AG04450 (cell line): ENCODE data around the gene CCL11. TPM values are rescaled to one million over a fixed set of nuclear protein-coding genes. Genes with fewer than 3 reads are reported as not detected.

Experiments used
- CTCF ChIA-PET: fragments of 300-600, 350-600 bp; formaldehyde crosslinking; extraction: SDS; loops from one replicate; lab custom pipeline; 2022; ENCODE audit warnings: antibody characterized with exemption, inconsistent platforms; lab: Charles Lee
- POLR2A ChIA-PET: fragments of 350-600 bp; formaldehyde crosslinking; extraction: SDS; loops from one replicate; lab custom pipeline; 2021; ENCODE audit warnings: antibody characterized with exemption, inconsistent platforms; lab: Yijun Ruan, JAX
- DNase-seq: peaks from one replicate; pipeline ENCODE4 v3.0.0-alpha.2; 2011; ENCODE audit warnings: low read depth, low spot score
- H3K27ac ChIP-seq: one replicate; pipeline ENCODE4 v1.5.1; 2012; ENCODE audit warnings: low read depth, low read length, control low read depth
- H3K27me3 ChIP-seq: one replicate; pipeline ENCODE4 v1.6.0; 2012; ENCODE audit warnings: low read length; ENCODE audit not compliant: control insufficient read depth, insufficient read depth
- H3K4me3 ChIP-seq: 2 replicates; pipeline ENCODE4 v1.5.1; 2011; ENCODE audit warnings: mild to moderate bottlenecking, low read depth, low read length, control low read depth
- H3K9me3 ChIP-seq: 2 replicates; pipeline ENCODE4 v1.5.1; 2012; ENCODE audit warnings: low read length; ENCODE audit not compliant: control insufficient read depth, insufficient read depth
- CTCF ChIP-seq: IDR thresholded peaks from 2 replicates; pipeline ENCODE4 v1.5.1; 2011; ENCODE audit warnings: low read depth, low read length, control low read depth, inconsistent platforms
- polyA plus RNA-seq: library from polyadenylated mRNA; depleted of rRNA; stranded (reverse); fragments of >200 nt; gene quantifications from 2 replicates; pipeline ENCODE4 v1.2.3, GENCODE V29; 2011

The CCL11 gene
- polyA plus RNA-seq, 1 experiment, result 0.73 TPM

GRCh38 chr17:34257986-34258326 lies 27.6 kb upstream of the CCL11 start:
- H3K4me3 ChIP-seq, result no peak overlapping the region
- POLR2A ChIA-PET, result interaction anchor here (0.7 kb wide), 1 partner anchor 43 kb away, joined by 3 read pairs; no protein-coding TSS in a partner anchor
- CTCF ChIA-PET, result interaction anchor here (5.1 kb wide), 1 partner anchor 103 kb away, joined by 47 read pairs; no protein-coding TSS in a partner anchor
- H3K9me3 ChIP-seq, result no peaks in the 10 kb centered on the region
- TF ChIP-seq CTCF, result no peak
- no peaks in the 10 kb centered on the region for H3K27me3 ChIP-seq
- no peak for DNase-seq
- no peak overlapping the region for H3K27ac ChIP-seq

GRCh38 chr17:34259146-34259545 lies 26.4 kb upstream of the CCL11 start:
- Histone ChIP-seq H3K27me3 (no peaks in the 10 kb centered on the region), H3K27ac (no peak overlapping the region), H3K4me3 (no peak overlapping the region), H3K9me3 (no peaks in the 10 kb centered on the region)
- no peak for TF ChIP-seq CTCF
- CTCF ChIA-PET, result interaction anchor here (0.6 to 1.1 kb wide), 2 partner anchors 59 to 102 kb away, joined by 3 to 4 read pairs; no protein-coding TSS in a partner anchor
- DNase-seq, result no peak
- POLR2A ChIA-PET, result no interaction called here

GRCh38 chr17:34260861-34261260 lies 24.7 kb upstream of the CCL11 start:
- no peaks in the 10 kb centered on the region for H3K9me3 ChIP-seq
- no peak for TF ChIP-seq CTCF

GRCh38 chr17:34261568-34262337 lies 23.8 kb upstream of the CCL11 start:
- H3K27me3 ChIP-seq, result no peaks in the 10 kb centered on the region
- no peak for TF ChIP-seq CTCF
- H3K27ac ChIP-seq, result no peak overlapping the region
- DNase-seq, result no peak
- no peaks in the 10 kb centered on the region for H3K9me3 ChIP-seq
- ChIA-PET CTCF (interaction anchor here (1.0 kb wide), 1 partner anchor 99 kb away, joined by 3 read pairs; no protein-coding TSS in a partner anchor), POLR2A (no interaction called here)
- H3K4me3 ChIP-seq, result no peak overlapping the region

More at GRCh38 chr17:34260861-34261260, 24.7 kb upstream of the CCL11 start:
- Histone ChIP-seq H3K27ac (no peak overlapping the region), H3K4me3 (no peak overlapping the region), H3K27me3 (no peaks in the 10 kb centered on the region)
- no peak for DNase-seq
- ChIA-PET CTCF (interaction anchor here (1.0 kb wide), 1 partner anchor 100 kb away, joined by 3 read pairs; no protein-coding TSS in a partner anchor), POLR2A (no interaction called here)

GRCh38 chr17:34265711-34266110 lies 19.8 kb upstream of the CCL11 start:
- ChIA-PET POLR2A (interaction anchor here (0.6 kb wide), 1 partner anchor 9 kb away, joined by 4 read pairs; no protein-coding TSS in a partner anchor), CTCF (interaction anchor here (2.9 kb wide), 1 partner anchor 96 kb away, joined by 13 read pairs; no protein-coding TSS in a partner anchor)
- DNase-seq, result no peak
- H3K9me3 ChIP-seq, result no peaks in the 10 kb centered on the region
- no peaks in the 10 kb centered on the region for H3K27me3 ChIP-seq
- no peak overlapping the region for H3K4me3 ChIP-seq
- no peak for TF ChIP-seq CTCF
- H3K27ac ChIP-seq, result no peak overlapping the region
